Hematopoietic multipotent progenitor cell treated with erythropoietin and hydrocortisone succinate and interleukin-3 and kit ligand, for 8 days (in vitro differentiated cells): ENCODE data around the gene MRPL2.

Source experiments
- DNase-seq: peaks from one replicate; pipeline ENCODE4 v3.0.0-alpha.2; 2015

Gene MRPL2

DNA sequence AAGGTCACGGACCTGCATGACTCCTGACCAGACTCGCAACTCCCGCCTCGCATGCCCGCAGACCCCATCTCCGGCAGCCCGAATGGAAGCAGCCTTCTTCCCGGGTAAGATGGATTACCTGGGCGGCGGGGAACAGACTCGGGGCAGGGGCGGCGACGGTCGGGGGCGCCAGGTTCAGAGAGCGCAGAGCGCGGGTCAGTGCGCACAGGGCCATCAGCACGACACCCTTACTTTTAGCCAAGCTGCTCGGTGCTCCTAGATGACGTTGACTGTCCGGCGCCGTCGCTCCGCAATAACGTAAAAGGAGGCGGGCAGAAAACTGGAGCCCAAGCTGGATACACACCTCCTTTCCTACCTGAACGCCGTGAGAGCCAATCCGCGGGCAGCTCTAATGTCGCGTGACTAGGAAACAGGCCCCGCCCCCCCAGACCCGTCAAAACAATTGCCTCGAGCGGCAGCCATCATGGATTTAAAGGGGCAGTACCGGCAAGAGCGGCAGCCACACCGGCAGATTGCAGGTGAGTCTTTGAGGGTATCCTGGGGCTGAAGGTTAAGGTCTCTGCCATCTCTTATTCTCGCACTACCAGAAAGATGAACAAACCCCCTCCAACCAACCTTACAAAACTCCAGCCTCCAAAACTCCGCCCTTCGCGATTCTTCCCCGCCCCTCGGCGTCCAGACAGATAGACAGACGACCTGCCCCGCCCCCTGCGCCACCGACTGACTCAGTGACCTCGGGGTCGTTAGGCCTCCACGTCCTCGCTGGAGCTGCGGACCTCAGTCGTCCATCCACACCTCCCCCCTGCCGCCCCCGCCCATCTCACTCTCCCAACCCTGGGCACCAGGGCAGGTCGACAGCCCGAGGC lies at the start of gene MRPL2, which contains the start of gene KLC4:
TSS of gene MRPL2 (minus strand) at position 267 of the 866 bp plus-strand sequence. CDS start at position 214, 53 bp downstream.
TSS of gene KLC4 (plus strand) at position 464 of the 866 bp plus-strand sequence. CDS start 1,705 bp downstream, outside the sequence.
- peak; percentile 99 for DNase-seq

GRCh38 chr6:43107344-43108062 lies 48.3 kb upstream of the MRPL2 start:
- DNase-seq: no peak

GRCh38 chr6:43105538-43106222 lies 46.4 kb upstream of the MRPL2 start:
- no peak for DNase-seq

DNA sequence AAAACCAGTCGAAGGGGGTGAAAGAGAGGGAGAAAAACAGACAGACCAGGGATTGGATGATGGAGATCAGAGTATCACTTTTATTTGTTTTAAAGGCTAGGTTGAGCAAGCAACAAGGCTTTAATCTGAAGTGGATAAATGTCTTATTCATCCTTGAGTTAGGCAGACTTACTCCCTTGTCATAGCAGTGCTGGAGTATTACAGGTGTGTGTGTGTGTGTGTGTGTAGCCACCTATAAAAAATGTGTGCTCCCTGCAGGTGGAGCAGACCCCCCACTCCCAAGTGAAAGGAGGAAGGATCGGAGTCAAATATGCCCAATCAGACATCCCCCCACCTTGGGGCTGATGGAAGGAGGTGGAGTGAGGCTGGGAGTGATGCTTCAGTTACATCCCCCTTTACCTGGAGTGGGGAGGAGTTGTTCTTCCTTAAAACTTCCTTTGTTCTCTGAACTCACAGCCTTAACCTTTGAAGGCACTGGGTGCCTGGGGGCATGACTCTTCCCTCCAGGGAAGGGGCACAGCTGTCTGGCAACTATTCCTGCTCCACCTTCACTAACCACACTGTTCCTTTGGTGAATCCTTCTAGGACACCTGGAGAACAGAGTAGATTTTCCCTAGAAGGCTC lies 44.1 kb upstream of the MRPL2 start:
- no peak for DNase-seq

GRCh38 chr6:43101497-43101896 lies 42.3 kb upstream of the MRPL2 start:
- DNase-seq: no peak

GRCh38 chr6:43097502-43097901 lies 38.3 kb upstream of the MRPL2 start:
- no peak for DNase-seq

GRCh38 chr6:43097098-43097489 lies 37.9 kb upstream of the MRPL2 start:
- no peak for DNase-seq

- no peak for DNase-seq
These were observed 37.3 kb upstream of the MRPL2 start for GRCh38 chr6:43096451-43097097.

DNA sequence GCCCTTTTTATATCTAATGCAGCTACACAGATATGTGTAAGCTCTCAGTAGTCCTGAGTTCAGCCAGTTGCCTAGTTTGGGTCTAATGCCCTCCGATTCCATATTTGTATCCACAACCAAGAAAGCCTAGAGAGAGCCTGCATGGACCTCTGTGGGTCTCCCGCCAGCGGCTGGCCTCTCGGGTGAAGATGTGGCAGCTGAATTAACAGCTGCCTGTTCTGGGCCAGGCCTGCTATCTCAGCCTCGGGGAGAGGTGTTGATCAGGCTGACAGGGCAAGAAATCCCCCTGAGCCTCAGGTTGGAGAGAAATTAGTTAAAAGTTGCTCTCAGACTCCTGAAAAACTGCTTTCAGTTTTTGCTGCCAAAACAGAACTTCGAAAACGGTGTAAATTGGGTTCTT lies 36.7 kb upstream of the MRPL2 start:
- DNase-seq: no peak

DNA sequence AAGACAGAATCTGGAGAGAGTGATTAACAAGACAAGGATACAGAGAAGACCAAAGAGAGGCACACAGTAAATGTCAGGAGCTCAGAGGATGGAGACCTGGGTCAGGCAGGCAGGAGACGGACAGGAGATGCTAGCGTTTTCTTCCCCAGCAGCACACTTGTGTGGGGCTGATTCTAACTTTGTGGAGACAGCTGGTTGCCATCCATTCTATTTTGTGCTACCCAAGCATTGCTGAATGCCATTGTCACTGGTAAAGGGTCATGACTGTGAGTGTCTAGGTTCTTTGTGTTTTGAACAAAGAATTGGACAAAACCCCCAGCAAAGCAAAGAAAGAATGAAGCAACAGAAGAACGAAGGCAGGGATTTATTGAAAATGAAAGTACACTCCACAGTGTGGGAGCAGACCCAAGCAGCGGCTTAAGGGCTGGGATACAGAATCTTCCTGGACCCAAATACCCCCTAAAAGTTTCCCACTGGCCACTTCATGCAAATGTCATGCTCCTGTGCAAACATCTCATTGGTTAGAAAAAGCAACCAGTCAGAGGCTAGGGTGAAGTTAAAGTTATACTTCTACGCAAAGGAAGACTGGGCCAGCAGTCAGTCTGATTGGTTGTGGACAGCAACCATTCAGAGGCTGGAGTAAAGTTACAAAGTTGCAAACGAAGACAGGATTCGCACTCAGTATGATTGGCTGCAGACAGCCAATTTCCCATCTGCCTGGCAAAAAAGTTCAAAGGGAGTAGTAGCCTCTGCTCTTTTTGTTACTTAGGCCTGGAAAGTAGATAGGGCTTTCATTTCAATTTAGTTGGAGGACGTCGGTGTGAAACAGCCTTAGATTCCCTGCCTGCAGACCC lies 34.4 kb upstream of the MRPL2 start:
- peak; percentile 47 for DNase-seq

GRCh38 chr6:43092635-43093034 lies 33.4 kb upstream of the MRPL2 start:
- no peak for DNase-seq

GRCh38 chr6:43091436-43091991 lies 32.3 kb upstream of the MRPL2 start:
- no peak for DNase-seq

GRCh38 chr6:43091020-43091419 lies 31.8 kb upstream of the MRPL2 start:
- no peak for DNase-seq

DNA sequence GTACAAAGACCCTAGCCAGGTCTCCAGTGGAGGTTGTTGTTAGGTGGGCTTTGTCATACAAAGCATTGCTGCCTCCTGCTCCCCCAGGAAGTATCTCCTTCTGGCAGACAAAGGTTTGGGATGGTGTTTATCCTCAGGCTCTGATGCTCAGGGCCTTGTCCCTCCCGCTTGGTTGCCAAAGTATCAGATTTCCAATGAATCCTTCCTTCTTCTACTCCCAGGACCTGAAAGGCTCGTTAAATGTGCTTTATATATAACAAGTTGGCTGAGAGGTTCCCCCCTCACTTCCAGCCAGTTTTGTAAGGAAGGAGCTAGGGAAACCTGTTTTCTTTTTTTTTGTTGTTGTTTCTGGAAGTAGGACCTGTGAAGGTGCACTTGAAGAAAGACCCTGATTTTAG lies 31.3 kb upstream of the MRPL2 start:
- no peak for DNase-seq

GRCh38 chr6:43089874-43090558 lies 30.8 kb upstream of the MRPL2 start:
- no peak for DNase-seq

GRCh38 chr6:43089467-43089866 lies 30.2 kb upstream of the MRPL2 start:
- DNase-seq: no peak

- DNase-seq: no peak
These were observed 29.4 kb upstream of the MRPL2 start for GRCh38 chr6:43088654-43089056.

GRCh38 chr6:43086022-43086658 lies 26.9 kb upstream of the MRPL2 start:
- no peak for DNase-seq

DNA sequence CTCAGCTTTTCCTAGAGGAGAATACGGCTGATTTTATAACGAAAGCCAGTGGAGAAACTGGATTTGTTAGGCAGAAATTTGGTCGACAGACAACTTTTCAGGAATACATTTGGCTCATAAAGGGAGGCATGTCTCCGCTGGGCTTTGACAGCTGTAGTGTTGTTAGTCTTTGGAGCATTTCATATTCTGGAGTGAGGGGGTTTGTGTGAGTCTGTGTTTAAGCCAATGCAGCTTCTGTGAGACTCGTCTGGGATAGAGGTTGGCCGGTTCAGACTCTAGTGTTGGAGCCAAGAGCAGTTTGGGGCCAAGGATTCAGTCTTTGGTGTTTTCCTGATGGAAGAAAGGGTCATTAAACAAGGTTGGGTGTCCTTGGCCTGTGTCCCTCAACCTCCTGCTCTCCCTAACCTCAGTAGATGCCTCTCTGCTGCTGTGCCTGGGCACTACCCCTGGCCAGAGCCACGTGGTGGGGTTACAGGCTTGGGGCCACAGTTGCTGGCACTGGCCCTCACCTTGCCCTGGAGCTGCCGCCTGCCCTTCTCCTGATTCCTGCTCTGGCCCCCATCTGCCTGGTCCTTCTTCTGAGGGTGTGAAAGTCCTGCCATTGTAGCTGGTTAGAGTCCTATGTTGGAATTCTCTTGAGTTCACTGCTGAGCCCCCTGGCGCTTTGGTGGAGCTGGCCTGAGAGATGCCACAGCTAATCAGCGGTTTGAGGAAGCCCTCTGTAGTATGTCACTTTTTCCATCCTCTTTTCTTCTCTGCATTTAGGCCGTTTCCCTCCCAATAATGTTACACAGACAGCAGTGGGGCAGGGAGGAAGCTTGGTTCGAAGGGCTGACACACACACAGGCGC lies 23.8 kb upstream of the MRPL2 start:
- no peak for DNase-seq
